ENCODE measurements around the gene PEX1. TPM values are rescaled to one million over a fixed set of nuclear protein-coding genes. Genes with fewer than 3 reads are reported as not detected.

PEX1 gene
- total RNA-seq, 4 donors from 2014 or later, result 12.9 to 19.5 (median 14.1) TPM

DNA sequence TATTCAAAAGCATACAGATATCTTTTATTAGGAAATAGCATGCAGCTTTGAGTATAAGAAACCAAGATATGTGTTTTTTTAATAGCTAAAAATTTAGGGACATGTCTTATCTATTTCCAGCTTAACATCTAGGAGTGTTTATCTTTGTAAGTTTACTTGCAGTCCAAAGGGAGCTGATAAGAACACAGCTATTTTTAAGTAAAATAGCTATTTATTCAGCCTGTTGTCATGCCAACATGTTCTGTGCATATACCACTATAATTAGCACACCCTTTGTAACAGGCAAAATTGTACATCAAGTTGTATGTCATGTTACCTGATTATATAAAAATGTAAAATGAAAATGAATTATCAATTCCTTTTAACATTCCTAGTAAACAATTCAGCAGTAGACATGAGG lies 32.3 kb upstream of the PEX1 start:
- Histone ChIP-seq H3K9me3 (no peaks in the 10 kb centered on the region), H3K36me3 (peaks cover 3 to 65% (median 30%) of the 10 kb centered on the region in 4 donors), H3K27ac (replicated peaks in 1 of 4) (no peak overlapping the region), H3K27me3 (no peaks in the 10 kb centered on the region), H3K4me1 (peaks cover 0 to 9% (median 3%) of the 10 kb centered on the region in 4 donors), H3K4me3 (no peak overlapping the region)
- DNase-seq (ENCODE audit: extremely low spot score), result no peak
- intact Hi-C loops (cut with DNase I), result no loop called here
- TF ChIP-seq EP300 (IDR thresholded peaks at IDR 0.05), result no peak
- TF ChIP-seq, protein P1, sequence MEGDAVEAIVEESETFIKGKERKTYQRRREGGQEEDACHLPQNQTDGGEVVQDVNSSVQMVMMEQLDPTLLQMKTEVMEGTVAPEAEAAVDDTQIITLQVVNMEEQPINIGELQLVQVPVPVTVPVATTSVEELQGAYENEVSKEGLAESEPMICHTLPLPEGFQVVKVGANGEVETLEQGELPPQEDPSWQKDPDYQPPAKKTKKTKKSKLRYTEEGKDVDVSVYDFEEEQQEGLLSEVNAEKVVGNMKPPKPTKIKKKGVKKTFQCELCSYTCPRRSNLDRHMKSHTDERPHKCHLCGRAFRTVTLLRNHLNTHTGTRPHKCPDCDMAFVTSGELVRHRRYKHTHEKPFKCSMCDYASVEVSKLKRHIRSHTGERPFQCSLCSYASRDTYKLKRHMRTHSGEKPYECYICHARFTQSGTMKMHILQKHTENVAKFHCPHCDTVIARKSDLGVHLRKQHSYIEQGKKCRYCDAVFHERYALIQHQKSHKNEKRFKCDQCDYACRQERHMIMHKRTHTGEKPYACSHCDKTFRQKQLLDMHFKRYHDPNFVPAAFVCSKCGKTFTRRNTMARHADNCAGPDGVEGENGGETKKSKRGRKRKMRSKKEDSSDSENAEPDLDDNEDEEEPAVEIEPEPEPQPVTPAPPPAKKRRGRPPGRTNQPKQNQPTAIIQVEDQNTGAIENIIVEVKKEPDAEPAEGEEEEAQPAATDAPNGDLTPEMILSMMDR (IDR thresholded peaks at IDR 0.05), result no peak

DNA sequence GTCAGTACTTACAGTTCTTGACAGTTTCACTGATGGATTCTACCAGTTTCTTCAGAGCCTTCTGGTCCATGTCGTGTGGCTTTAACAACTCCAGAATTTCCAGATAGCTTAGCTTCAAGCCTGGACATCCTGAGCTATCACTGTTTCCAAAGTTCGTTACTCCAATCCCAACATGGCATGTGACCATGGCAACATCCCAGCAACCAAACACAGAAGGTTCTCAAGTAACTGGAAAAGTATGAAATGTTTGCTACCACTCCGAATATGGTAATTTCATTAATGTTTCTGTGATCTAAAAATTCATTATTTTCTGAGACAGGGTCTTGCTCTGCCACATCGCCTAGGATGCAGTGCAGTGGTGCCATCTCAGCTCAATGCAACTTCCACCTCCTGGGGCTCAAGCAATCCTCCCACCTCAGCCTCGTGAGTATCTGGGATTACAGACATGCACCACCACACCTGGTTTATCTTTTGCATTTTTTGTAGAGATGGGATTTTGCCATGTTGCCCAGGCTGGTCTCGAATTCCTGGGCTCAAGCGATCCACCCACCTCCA lies 29.6 kb upstream of the PEX1 start:
- peaks cover 0 to 9% (median 3%) of the 10 kb centered on the region in 4 donors for H3K4me1 ChIP-seq
- H3K27me3 ChIP-seq, result no peaks in the 10 kb centered on the region
- H3K9me3 ChIP-seq, result no peaks in the 10 kb centered on the region
- intact Hi-C loops (cut with DNase I), result no loop called here
- peaks cover 0 to 37% (median 9%) of the 10 kb centered on the region in 4 donors for H3K36me3 ChIP-seq
- TF ChIP-seq, protein P1 (IDR thresholded peaks at IDR 0.05), result no peak
- TF ChIP-seq EP300 (IDR thresholded peaks at IDR 0.05) (no peak), POLR2A (IDR thresholded peaks at IDR 0.05; ENCODE audit: low read depth) (no peak), POLR2AphosphoS5 (IDR thresholded peaks at IDR 0.05) (no peak)
- no peak for DNase-seq (ENCODE audit: extremely low spot score)
- 84% methylated on average over 7 of the region's 7 CpGs for WGBS
- no peak overlapping the region for H3K27ac ChIP-seq (replicated peaks in 1 of 4)
- no peak overlapping the region for H3K4me3 ChIP-seq

DNA sequence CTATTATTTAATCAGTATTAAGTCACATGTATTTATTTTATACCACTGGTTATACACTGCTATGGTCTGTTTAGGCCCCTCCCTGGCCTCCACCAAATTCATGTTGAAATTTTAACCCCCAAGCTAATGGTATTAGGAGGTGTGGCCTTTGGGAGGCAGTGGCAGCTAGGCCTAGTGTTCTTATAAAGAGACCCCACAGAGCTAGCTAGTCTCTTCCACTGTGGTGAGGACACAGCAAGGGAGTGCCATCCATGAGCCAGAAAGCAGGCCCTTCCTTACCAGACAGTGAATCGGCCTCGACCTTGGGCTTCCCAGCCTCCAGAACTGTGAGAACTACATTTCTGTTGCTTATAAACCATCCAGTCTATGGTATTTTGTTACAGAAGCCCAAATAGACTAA lies 28.9 kb upstream of the PEX1 start:
- no peaks in the 10 kb centered on the region for H3K27me3 ChIP-seq
- intact Hi-C loops (cut with DNase I), result no loop called here
- TF ChIP-seq, protein P1 (IDR thresholded peaks at IDR 0.05), result no peak
- TF ChIP-seq EP300 (IDR thresholded peaks at IDR 0.05), result no peak
- no peak for TF ChIP-seq POLR2A (IDR thresholded peaks at IDR 0.05; ENCODE audit: low read depth)
- no peak for TF ChIP-seq POLR2AphosphoS5 (IDR thresholded peaks at IDR 0.05)
- no peak overlapping the region for H3K4me3 ChIP-seq
- H3K9me3 ChIP-seq, result no peaks in the 10 kb centered on the region
- no peak overlapping the region for H3K27ac ChIP-seq (replicated peaks in 1 of 4)
- peaks cover 0 to 32% (median 6%) of the 10 kb centered on the region in 4 donors for H3K36me3 ChIP-seq
- peaks cover 0 to 9% (median 3%) of the 10 kb centered on the region in 4 donors for H3K4me1 ChIP-seq
- WGBS, result 100% methylated on average over 2 of the region's 2 CpGs
- no peak for DNase-seq (ENCODE audit: extremely low spot score)

DNA sequence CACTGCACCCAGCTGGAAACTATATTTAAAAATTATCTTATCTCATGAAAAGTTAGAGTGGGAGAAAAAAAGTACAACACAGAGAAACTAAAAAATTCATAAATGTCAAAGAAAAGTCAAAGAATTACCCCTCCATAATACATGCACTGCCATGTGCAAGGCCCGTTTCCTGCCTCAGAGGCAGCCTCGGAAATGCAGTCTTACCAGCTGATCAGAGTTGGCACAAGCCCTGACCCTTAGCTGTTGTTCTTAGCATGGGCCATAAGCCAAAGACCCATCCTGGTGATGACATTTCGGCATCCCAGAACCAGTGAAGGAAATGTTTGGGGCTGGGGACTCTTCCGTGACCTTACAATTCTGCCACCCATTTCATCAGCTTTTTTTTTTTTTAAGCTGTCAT lies 21.9 kb upstream of the PEX1 start:
- Histone ChIP-seq H3K4me3 (no peak overlapping the region), H3K27ac (replicated peaks in 1 of 4) (no peak overlapping the region), H3K36me3 (no peaks in the 10 kb centered on the region), H3K4me1 (no peaks in the 10 kb centered on the region), H3K27me3 (peaks cover 0 to 11% (median 0%) of the 10 kb centered on the region in 4 donors), H3K9me3 (no peaks in the 10 kb centered on the region)
- intact Hi-C loops (cut with DNase I), result no loop called here
- no peak for DNase-seq (ENCODE audit: extremely low spot score)
- TF ChIP-seq POLR2AphosphoS5 (IDR thresholded peaks at IDR 0.05) (no peak), POLR2A (IDR thresholded peaks at IDR 0.05; ENCODE audit: low read depth) (no peak), EP300 (IDR thresholded peaks at IDR 0.05) (no peak)
- TF ChIP-seq, protein P1 (IDR thresholded peaks at IDR 0.05), result no peak
- 70% methylated on average over 4 of the region's 4 CpGs for WGBS

DNA sequence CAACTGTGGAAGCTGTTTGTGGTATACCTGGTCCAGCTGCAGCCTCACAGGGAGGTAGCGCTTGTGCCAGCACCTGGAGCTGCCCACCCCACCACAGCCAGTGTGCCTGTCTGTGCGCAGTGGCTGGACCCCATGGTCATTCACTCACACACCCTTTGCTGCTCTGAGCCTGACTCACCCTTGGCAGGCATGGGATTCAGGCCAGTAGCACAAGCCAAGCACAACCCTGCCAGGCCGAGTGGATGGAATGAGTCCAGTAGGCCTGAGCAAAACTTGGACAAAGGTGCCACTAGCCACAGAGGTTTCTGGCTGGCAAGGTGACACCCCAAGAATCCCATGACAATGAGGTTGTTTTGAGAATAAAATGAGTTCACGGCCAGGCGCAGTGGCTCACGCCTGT lies 19.3 kb upstream of the PEX1 start:
- no peaks in the 10 kb centered on the region for H3K9me3 ChIP-seq
- H3K4me1 ChIP-seq, result no peaks in the 10 kb centered on the region
- DNase-seq (ENCODE audit: extremely low spot score), result no peak
- H3K27ac ChIP-seq (replicated peaks in 1 of 4), result no peak overlapping the region
- intact Hi-C loops (cut with DNase I), result no loop called here
- no peak overlapping the region for H3K4me3 ChIP-seq
- 88% methylated on average over 4 of the region's 6 CpGs for WGBS
- no peaks in the 10 kb centered on the region for H3K36me3 ChIP-seq
- TF ChIP-seq, protein P1 (IDR thresholded peaks at IDR 0.05), result no peak
- TF ChIP-seq POLR2A (IDR thresholded peaks at IDR 0.05; ENCODE audit: low read depth), result no peak
- TF ChIP-seq EP300 (IDR thresholded peaks at IDR 0.05), result no peak
- TF ChIP-seq POLR2AphosphoS5 (IDR thresholded peaks at IDR 0.05), result no peak
- peaks cover 0 to 11% (median 0%) of the 10 kb centered on the region in 4 donors for H3K27me3 ChIP-seq
